Testis (tissue), 2 donors: ENCODE data around the gene OR10G7.

Experiments
- CTCF ChIP-seq, 3 experiments: fragments of 450-650 bp in 2 of 3; fragments of 200-600 bp in 1 of 3; sonication (generic) in 1 of 3; IDR thresholded peaks; one replicate each; pipeline ENCODE4 v1.5.1; 2016 to 2019; ENCODE audit warnings: antibody characterized with exemption in 3 of 3, mild to moderate bottlenecking in 2 of 3, moderate library complexity in 1 of 3
- POLR2A ChIP-seq: fragments of 450-650 bp; IDR thresholded peaks from one replicate; pipeline ENCODE4 v1.6.1; 2017; ENCODE audit warnings: antibody characterized with exemption, mild to moderate bottlenecking, moderate library complexity

GRCh38 chr11:124079631-124080326 is 38.7 kb upstream of the OR10G7 start:
- TF ChIP-seq POLR2A (no peak), CTCF (IDR thresholded peaks at IDR 0.05) (no peak)
